H7 (cell line): ENCODE data around the gene MYO9A. TPM values are rescaled to one million over a fixed set of nuclear protein-coding genes. Genes with fewer than 3 reads are reported as not detected.
"Not testable (repeated sequence)": the region's sequence is repeated elsewhere in the genome, so short reads cannot be mapped to it uniquely, and the experiment has no call there.

Experiments
- DNase-seq: peaks from one replicate; pipeline ENCODE4 v3.0.0; 2012
- H3K27me3 ChIP-seq: 2 replicates; pipeline ENCODE4 v1.6.0; 2011; ENCODE audit warnings: mild to moderate bottlenecking, low read length; ENCODE audit not compliant: control insufficient read depth, insufficient read depth
- H3K36me3 ChIP-seq: replicated peaks from 2 replicates; pipeline ENCODE4 v1.5.1; 2011; ENCODE audit warnings: low read length; ENCODE audit not compliant: control insufficient read depth, insufficient read depth
- H3K4me3 ChIP-seq: 2 replicates; pipeline ENCODE4 v1.5.1; 2011; ENCODE audit warnings: low read depth, mild to moderate bottlenecking, control low read depth, low read length, moderate library complexity; ENCODE audit not compliant: insufficient read depth
- total RNA-seq: library from RNA; depleted of rRNA; stranded (reverse); fragments of >200 nt; shearing (Covaris generic); gene quantifications from 2 replicates; pipeline ENCODE4 v1.2.3, GENCODE V29; 2014

Gene MYO9A
- total RNA-seq, 1 experiment from 2014 or later, result 7.8 TPM

DNA sequence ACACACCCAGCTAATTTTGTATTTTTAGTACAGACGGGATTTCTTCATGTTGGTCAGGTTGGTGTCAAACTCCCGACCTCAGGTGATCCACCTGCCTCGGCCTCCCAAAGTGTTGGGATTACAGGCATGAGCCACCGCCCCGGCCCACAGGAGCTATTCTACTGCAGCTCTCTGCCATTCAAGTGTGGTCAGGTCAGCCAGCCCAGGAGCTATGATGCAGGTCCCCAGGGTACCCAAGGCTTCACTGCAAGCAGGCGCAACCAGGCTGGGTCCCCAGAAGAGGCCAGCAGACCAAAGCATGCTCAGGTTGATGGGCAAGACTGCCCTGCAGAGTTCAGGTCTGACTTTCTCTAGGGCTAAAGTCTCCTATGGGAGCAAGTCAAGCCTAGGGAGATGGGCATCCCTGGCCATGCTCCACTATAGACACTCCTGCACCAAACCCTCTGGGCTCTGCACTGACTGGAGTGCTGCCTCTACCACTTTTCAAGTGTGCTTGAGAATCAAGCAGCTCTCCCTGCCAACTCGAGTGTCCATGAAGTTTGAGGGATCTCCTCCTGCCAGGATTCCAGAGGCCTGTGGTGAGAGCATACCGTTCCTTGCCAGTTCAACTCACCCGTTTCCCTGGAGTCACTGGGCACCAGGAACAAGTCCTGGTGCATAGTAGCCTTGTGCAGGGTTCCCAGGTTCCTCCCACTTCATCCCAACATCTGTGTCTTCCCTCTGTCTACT is 30.9 kb downstream of the MYO9A start:
- no peak overlapping the region for H3K4me3 ChIP-seq
- H3K27me3 ChIP-seq, result no peaks in the 10 kb centered on the region

DNA sequence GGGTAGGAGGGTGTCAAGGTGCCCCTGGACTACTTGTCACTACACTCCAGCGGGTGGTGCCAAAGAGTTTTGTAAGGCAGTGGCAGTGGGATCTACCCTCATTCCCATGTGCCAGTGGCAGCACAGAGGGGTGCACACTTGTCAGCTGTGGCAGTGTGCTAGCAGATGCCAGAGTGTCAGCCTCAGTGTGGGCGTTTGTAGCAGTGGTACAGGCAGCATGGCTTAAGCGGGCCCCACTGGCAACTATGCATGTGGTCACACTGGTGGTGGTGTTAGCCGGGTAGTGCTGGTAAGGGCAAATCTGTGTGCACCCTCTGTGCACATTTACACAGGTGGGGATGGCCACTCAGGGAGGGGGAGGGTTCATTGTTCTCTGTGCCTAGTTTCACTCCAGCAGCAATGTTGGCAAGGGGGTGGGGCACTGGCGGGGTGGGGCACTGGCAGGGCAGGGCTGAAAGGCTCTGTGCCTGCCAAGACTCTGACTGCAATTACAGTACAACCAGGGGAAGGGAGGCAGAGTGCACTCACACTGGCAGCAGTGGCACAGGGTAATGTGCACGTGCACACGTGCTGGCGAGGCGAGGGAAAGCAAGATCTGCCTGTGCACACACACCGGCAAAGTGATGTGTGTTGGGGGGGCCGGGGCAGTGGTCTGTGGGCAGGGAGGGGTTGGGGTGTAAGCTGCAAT is 31.8 kb downstream of the MYO9A start:
- no peak overlapping the region for H3K4me3 ChIP-seq
- H3K27me3 ChIP-seq, result no peaks in the 10 kb centered on the region
- DNase-seq, result no peak
- no peaks in the 10 kb centered on the region for H3K36me3 ChIP-seq

More for the DNA sequence above, 30.9 kb downstream of the MYO9A start:
- DNase-seq, result no peak
- H3K36me3 ChIP-seq, result no peaks in the 10 kb centered on the region

DNA sequence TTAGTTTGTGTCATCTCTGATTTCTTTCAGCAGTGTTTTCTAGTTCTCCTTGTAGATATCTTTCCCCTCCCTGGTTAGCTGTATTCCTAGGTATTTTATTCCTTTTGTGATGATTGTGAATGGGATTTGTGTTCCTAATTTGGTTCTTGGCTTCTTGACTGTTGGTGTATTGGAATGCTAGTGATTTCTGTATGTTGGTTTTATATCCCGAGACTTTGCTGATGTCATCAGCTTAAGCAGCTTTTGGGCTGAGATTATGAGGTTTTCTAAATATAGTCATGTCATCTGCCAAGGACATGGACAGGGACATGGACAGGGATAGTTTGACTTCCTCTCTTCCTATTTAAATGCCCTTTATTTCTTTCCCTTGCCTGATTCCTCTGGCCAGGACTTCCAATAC is 35.8 kb downstream of the MYO9A start:
- Histone ChIP-seq H3K27me3 (no peaks in the 10 kb centered on the region), H3K4me3 (no peak overlapping the region), H3K36me3 (no peaks in the 10 kb centered on the region)
- no peak for DNase-seq

DNA sequence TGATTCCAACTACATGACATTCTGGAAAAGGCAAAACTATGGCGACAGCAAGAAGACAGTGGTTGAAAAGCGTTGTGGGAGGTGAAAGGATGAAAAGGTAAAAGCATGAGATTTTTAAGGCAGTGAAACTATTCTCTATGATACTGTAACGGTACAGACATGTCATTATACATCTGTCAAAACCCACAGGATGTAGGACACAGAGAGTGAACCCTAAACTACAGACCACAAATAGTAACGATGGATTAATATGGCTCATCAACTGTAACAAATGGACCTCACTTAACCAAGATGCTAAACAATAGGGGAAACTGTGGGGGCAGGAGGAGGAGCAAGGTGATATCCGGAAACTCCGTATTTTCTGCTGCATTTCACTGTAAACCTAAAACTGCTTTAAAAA is 39.1 kb downstream of the MYO9A start:
- H3K4me3 ChIP-seq, result no peak overlapping the region
- no peaks in the 10 kb centered on the region for H3K36me3 ChIP-seq
- no peak for DNase-seq

DNA sequence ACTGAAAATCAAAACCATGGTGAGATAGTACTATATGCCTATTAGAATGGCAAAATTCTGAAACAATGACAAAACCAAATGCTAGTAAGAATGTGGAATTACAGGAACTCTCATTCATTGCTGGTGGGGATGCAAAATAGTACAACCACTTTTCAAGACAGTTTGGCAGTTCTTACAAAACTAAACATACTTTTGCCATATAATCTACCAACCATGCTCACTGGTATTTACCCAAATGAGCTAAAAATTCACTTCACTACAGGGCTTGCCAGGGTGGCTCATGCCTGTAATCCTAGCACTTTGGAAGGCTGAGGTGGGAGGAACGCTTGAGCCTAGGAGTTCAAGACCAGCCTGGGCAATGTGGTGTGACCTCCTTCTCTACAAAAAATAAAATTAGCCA is 40.0 kb downstream of the MYO9A start:
- Histone ChIP-seq H3K4me3 (no peak overlapping the region), H3K27me3 (no peaks in the 10 kb centered on the region), H3K36me3 (no peaks in the 10 kb centered on the region)
- DNase-seq, result no peak

More for the DNA sequence above, 39.1 kb downstream of the MYO9A start:
- H3K27me3 ChIP-seq, result no peaks in the 10 kb centered on the region

DNA sequence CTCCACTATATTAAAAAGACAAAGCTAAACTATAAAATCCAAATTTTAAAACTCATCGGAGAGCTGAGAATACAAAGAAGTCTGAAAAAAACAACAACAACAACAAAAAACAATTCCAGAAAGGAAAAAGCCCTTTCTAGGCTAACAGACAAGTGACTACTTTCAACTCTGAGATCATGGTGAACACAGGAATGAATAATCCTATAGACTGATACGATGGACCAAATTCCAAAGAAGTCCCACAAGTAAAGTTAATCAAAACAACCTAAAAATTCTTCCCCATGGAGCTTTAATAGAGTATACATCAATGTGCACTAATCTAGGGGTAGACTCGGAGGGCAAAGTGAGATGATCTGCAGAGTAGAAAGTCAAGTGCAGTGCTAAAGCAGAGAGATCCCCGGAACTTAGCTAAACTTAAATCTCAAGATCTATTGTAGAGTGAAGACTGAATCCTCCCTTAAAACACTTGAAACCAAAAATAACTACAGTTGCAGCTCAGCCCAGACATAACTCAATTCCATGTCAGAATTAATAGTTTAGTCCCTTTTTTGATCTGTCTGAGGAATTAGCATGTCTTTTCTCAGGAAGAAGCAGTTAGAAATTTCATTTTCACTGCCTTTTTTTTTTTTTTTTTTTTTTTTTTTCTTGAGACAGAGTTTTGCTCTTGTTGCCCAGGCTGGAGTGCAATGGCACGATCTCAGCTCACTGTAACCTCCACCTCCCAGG is 43.5 kb downstream of the MYO9A start:
- DNase-seq, result no peak
- Histone ChIP-seq H3K4me3 (no peak overlapping the region), H3K27me3 (no peaks in the 10 kb centered on the region), H3K36me3 (no peaks in the 10 kb centered on the region)

DNA sequence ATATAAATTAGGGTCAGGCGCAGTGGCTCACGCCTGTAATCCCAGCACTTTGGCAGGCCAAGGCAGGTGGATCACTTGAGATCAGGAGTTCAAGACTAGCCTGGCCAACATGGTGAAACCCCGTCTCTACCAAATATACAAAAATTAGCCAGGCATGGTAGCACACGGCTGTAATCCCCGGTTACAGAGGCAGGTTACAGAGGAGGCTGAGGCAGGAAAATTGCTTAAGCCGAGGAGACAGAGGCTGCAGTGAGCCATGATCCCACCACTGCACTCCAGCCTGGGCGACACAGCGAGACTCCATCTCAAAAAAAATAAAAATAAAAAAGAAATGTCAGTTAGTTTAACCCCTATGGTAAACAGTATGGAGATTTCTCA is 46.5 kb downstream of the MYO9A start:
- H3K27me3 ChIP-seq, DNase-seq, H3K4me3 ChIP-seq, H3K36me3 ChIP-seq: not testable (repeated sequence)

DNA sequence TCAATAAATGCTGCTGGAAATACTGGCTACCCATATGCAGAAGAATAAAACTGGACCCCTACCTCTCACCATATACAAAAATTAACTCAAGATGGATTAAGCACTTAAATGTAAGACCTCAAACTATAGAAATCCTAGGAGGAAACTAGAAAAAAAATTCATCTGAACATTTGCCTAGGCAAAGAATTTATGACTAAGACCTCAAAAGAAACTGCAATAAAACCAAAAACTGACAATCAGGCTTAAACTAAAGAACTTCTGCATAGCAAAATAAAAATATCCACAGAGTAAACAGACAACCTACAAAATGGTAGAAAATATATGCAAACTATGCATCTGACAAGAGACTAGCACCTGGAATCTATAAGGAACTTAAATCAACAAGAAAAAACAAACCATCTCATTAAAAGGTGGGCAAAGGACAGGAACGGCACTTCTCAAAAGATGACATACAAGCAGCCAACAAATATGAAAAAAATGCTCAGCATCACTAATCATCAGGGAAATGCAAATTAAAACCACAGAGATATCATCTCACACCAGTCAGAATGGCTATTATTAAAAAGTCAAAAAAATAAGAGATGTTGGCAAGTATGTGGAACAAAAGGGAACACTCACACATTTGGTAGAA is 47.0 kb downstream of the MYO9A start:
- no peaks in the 10 kb centered on the region for H3K27me3 ChIP-seq
- no peak for DNase-seq
- no peak overlapping the region for H3K4me3 ChIP-seq
- no peaks in the 10 kb centered on the region for H3K36me3 ChIP-seq

DNA sequence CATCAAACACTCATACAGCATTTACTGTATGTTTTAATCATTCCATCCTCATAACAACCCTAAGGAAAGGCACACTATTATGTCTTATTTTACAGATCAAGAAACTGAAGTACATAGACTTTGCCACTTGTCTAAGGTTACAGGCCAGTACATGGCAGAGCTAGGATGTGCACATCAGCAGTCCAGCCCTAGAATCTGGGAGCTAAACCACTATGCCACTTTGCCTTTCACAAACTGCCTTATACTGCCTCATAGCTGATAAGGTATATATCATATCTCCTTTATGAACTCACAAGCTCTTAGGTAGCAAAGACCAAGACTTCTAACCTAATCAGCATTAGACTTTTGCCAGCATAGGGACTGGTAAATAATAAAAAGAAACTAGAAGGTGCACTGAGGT is 49.1 kb downstream of the MYO9A start:
- no peak overlapping the region for H3K4me3 ChIP-seq
- no peaks in the 10 kb centered on the region for H3K36me3 ChIP-seq
- no peaks in the 10 kb centered on the region for H3K27me3 ChIP-seq
- DNase-seq, result no peak

DNA sequence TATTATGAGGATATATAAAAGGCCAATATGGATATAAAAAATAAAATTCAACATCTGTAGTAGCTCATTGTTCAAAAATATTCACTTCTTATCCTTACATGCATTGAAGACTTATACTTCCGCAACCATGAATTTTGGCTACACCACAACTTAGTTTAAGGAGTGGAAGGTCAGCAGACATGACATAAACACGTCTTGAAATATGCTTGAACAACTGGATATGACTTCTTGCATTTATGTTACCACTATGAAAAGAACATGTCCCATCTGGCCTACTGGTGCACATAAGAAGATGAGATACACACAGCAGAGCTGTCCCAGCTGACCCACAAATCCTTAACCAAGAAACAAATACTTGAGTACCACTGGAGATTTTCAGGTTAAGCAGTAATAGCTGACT is 52.1 kb downstream of the MYO9A start:
- H3K4me3 ChIP-seq, result no peak overlapping the region
- DNase-seq, result no peak

DNA sequence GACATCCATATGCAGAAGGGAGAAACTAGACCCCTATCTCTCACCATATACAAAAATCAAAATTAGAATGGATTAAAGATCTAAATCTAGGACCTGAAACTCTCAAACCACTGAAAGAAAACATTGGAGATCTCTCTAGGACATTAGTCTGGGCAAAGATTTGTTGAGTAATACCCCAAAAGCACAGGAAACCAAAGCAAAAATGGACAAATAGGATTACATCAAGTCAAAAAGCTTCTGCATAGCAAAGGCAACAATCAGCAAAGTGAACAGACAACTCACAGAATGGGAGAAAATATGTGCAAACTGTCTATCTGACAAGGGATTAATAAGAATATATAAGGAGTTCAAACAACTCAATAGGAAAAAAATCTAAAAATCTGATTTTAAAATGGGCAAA is 54.8 kb downstream of the MYO9A start:
- Histone ChIP-seq H3K4me3 (no peak overlapping the region), H3K27me3 (no peaks in the 10 kb centered on the region), H3K36me3 (no peaks in the 10 kb centered on the region)
- DNase-seq, result no peak

More for the DNA sequence above, 52.1 kb downstream of the MYO9A start:
- no peaks in the 10 kb centered on the region for H3K27me3 ChIP-seq
- no peaks in the 10 kb centered on the region for H3K36me3 ChIP-seq

DNA sequence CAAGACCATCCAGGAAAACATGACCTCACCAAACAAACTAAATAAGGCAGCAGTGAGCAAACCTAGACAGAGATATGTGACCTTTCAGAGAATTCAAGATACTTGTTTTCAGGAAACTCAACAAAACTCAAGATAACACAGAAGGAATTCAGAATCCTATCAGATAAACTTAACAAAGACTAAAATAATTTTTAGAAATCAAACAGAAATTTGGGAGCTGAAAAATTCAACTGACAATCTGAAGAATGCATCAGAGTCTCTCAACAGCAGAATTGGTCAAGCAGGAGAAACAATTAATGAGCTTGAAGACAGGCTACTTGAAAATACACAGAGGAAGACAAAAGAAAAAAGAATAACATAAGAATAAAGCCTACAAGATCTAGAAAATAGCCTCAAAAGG is 55.6 kb downstream of the MYO9A start:
- H3K36me3 ChIP-seq, result no peaks in the 10 kb centered on the region
- no peak for DNase-seq
- no peaks in the 10 kb centered on the region for H3K27me3 ChIP-seq
- H3K4me3 ChIP-seq, result no peak overlapping the region

DNA sequence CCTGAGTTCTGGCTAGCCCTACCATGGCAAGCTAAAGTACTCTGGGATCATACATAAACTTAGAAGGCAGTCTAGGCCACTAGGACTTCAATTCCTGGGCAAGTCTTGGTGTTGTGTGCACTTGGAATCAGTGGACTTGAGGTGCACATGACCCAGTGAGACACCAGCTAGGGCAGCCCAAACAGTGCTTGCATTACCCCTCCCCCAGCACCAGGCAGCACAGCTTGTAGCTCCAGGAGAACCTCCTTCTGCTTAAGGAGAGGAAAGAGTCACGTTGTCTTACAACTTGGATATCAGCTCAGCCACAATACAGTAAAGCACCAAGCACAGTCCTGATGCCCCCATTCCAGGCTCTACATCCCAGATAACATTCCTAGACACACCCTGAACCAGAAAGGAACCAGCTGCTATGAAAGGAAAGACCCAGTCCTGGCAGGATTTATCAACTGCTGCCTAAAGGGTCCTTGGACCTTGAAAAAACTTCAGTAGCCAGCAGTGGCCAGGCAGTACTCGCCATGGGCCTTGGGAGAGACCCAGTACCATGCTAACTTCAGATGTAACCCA is 57.2 kb downstream of the MYO9A start:
- DNase-seq, result no peak
- H3K36me3 ChIP-seq, result no peaks in the 10 kb centered on the region
- H3K4me3 ChIP-seq, result no peak overlapping the region
- H3K27me3 ChIP-seq, result no peaks in the 10 kb centered on the region

DNA sequence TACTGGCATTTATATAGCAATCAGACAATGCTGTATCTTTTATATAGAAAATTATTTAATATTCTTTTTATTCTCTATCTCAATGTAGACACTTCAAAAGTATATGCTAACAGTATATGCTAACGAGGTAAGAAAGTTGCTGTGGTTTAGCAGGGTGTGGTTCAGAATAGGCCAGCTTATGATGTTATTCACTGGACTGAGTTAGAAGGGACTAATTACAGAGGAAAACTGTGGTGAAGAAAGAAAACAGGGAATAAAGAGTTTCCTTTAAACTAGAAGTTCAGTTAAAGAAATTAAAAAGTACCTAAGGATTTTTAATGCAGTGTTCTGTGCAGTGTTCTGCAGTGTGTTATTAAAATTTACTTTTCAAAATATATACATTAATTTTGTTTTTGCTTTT is 59.4 kb downstream of the MYO9A start:
- no peak for DNase-seq
- Histone ChIP-seq H3K36me3 (no peaks in the 10 kb centered on the region), H3K4me3 (no peak overlapping the region), H3K27me3 (no peaks in the 10 kb centered on the region)
